ENCODE data around the gene HOXA13.

HOXA13 gene

DNA sequence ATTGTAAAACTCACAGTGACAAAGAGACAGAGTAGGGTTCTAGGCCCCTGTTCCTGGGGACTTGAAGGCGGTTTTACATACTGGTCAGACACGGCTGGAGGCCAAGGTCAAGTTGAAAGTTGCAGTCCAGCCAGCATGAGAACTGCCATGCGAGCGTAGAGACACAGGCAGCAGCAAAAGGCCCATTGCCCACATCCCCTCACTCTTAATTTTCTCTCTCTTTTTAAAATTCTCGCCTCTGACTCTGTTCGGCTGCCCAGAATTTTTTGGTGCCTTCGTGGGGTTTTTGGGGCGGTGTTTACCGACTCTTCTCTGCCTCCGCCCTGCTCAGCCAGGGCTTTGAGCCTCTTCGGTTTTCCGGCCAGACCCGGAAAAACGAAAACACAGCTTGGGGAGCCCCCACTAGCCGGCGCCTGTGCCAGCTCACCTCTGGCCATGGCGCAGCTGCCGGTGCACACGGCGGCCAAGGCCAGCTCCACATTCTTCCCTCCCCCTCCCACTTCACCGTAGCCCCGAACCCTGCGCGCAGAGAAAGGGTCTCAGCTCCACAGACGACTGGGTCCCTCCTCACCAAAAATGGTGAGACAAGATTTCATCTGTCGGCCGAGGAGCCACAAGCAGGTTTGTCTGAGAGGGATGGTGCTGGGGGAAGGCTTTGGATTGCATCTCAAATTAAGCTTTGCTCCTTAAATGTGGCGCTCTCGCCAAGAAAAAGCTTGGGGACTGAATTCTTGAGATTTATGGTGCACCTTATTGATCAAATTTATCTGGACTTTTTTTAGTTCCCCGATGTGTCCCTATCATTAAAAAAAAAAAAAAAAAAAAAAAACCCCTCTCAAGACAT is 2.3 kb upstream of the HOXA13 start:
- Histone ChIP-seq H3K4me3 (ENCODE audit: low read depth, low read length) (peak overlapping the region; percentile 33), H3K27me3 (ENCODE audit: control insufficient read depth, insufficient read depth, low read length) (peaks cover 94% of the 10 kb centered on the region), H3K36me3 (ENCODE audit: control insufficient read depth, insufficient read depth, low read length) (no peaks in the 10 kb centered on the region), H3K9me3 (ENCODE audit: control insufficient read depth, insufficient read depth, low read length) (no peaks in the 10 kb centered on the region), H3K9ac (ENCODE audit: low read depth, low read length) (no peak overlapping the region), H3K4me1 (ENCODE audit: control insufficient read depth, insufficient read depth, low read length) (no peaks in the 10 kb centered on the region)

DNA sequence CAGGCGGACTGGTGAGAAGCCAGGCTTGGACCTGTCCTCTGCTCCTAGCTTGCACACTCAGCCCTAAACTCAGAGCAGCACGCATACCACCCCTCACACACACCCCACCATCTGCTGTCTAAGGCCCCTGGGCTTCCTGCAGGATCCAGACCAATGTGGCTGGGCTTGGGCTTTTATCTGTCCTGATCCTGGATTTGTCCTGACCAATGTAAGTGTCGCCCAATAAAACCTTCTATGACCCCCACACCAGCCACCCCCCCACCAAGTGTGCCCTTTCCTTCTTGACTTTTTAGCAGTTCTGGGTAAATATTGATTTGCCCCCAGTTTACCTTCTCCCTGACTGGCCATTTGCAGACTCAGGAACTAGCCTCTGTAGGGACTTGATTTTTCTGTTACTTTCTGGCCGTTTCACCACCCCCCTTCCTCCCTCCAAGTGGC is 1.7 kb upstream of the HOXA13 start:
- H3K9ac ChIP-seq (ENCODE audit: low read depth, low read length), result no peak overlapping the region
- no peaks in the 10 kb centered on the region for H3K9me3 ChIP-seq (ENCODE audit: control insufficient read depth, insufficient read depth, low read length)
- no peaks in the 10 kb centered on the region for H3K4me1 ChIP-seq (ENCODE audit: control insufficient read depth, insufficient read depth, low read length)
- peaks cover 94% of the 10 kb centered on the region for H3K27me3 ChIP-seq (ENCODE audit: control insufficient read depth, insufficient read depth, low read length)
- no peaks in the 10 kb centered on the region for H3K36me3 ChIP-seq (ENCODE audit: control insufficient read depth, insufficient read depth, low read length)
- peak overlapping the region; percentile 38 for H3K4me3 ChIP-seq (ENCODE audit: low read depth, low read length)

GRCh38 chr7:27200761-27201579 is 1.1 kb upstream of the HOXA13 start:
- Histone ChIP-seq H3K4me1 (ENCODE audit: control insufficient read depth, insufficient read depth, low read length) (no peaks in the 10 kb centered on the region), H3K4me3 (ENCODE audit: low read depth, low read length) (peak overlapping the region; percentile 38), H3K9ac (ENCODE audit: low read depth, low read length) (no peak overlapping the region), H3K9me3 (ENCODE audit: control insufficient read depth, insufficient read depth, low read length) (no peaks in the 10 kb centered on the region), H3K27me3 (ENCODE audit: control insufficient read depth, insufficient read depth, low read length) (peaks cover 94% of the 10 kb centered on the region), H3K36me3 (ENCODE audit: control insufficient read depth, insufficient read depth, low read length) (no peaks in the 10 kb centered on the region)

- Histone ChIP-seq H3K4me1 (ENCODE audit: control insufficient read depth, insufficient read depth, low read length) (no peaks in the 10 kb centered on the region), H3K27me3 (ENCODE audit: control insufficient read depth, insufficient read depth, low read length) (peaks cover 94% of the 10 kb centered on the region), H3K4me3 (ENCODE audit: low read depth, low read length) (peak overlapping the region; percentile 28), H3K9ac (ENCODE audit: low read depth, low read length) (no peak overlapping the region), H3K36me3 (ENCODE audit: control insufficient read depth, insufficient read depth, low read length) (no peaks in the 10 kb centered on the region), H3K9me3 (ENCODE audit: control insufficient read depth, insufficient read depth, low read length) (no peaks in the 10 kb centered on the region)
Measured at GRCh38 chr7:27198871-27199801, 755 bp downstream of the HOXA13 start.

GRCh38 chr7:27198138-27198841 is 1.6 kb downstream of the HOXA13 start:
- no peak overlapping the region for H3K9ac ChIP-seq (ENCODE audit: low read depth, low read length)
- peak overlapping the region; percentile 28 for H3K4me3 ChIP-seq (ENCODE audit: low read depth, low read length)
- H3K4me1 ChIP-seq (ENCODE audit: control insufficient read depth, insufficient read depth, low read length), result no peaks in the 10 kb centered on the region
- no peaks in the 10 kb centered on the region for H3K9me3 ChIP-seq (ENCODE audit: control insufficient read depth, insufficient read depth, low read length)
- peaks cover 94% of the 10 kb centered on the region for H3K27me3 ChIP-seq (ENCODE audit: control insufficient read depth, insufficient read depth, low read length)
- no peaks in the 10 kb centered on the region for H3K36me3 ChIP-seq (ENCODE audit: control insufficient read depth, insufficient read depth, low read length)

- Histone ChIP-seq H3K27me3 (ENCODE audit: control insufficient read depth, insufficient read depth, low read length) (peaks cover 94% of the 10 kb centered on the region), H3K9ac (ENCODE audit: low read depth, low read length) (no peak overlapping the region), H3K4me1 (ENCODE audit: control insufficient read depth, insufficient read depth, low read length) (no peaks in the 10 kb centered on the region), H3K36me3 (ENCODE audit: control insufficient read depth, insufficient read depth, low read length) (no peaks in the 10 kb centered on the region), H3K9me3 (ENCODE audit: control insufficient read depth, insufficient read depth, low read length) (no peaks in the 10 kb centered on the region), H3K4me3 (ENCODE audit: low read depth, low read length) (peak overlapping the region; percentile 10)
Measured at GRCh38 chr7:27197137-27198042, 2.5 kb downstream of the HOXA13 start.

GRCh38 chr7:27196287-27196767 is 3.6 kb downstream of the HOXA13 start:
- no peaks in the 10 kb centered on the region for H3K9me3 ChIP-seq (ENCODE audit: control insufficient read depth, insufficient read depth, low read length)
- peaks cover 94% of the 10 kb centered on the region for H3K27me3 ChIP-seq (ENCODE audit: control insufficient read depth, insufficient read depth, low read length)
- no peak overlapping the region for H3K4me3 ChIP-seq (ENCODE audit: low read depth, low read length)
- H3K4me1 ChIP-seq (ENCODE audit: control insufficient read depth, insufficient read depth, low read length), result no peaks in the 10 kb centered on the region
- H3K36me3 ChIP-seq (ENCODE audit: control insufficient read depth, insufficient read depth, low read length), result no peaks in the 10 kb centered on the region
- no peak overlapping the region for H3K9ac ChIP-seq (ENCODE audit: low read depth, low read length)

- Histone ChIP-seq H3K36me3 (ENCODE audit: control insufficient read depth, insufficient read depth, low read length) (no peaks in the 10 kb centered on the region), H3K9ac (ENCODE audit: low read depth, low read length) (no peak overlapping the region), H3K4me1 (ENCODE audit: control insufficient read depth, insufficient read depth, low read length) (no peaks in the 10 kb centered on the region), H3K9me3 (ENCODE audit: control insufficient read depth, insufficient read depth, low read length) (no peaks in the 10 kb centered on the region), H3K27me3 (ENCODE audit: control insufficient read depth, insufficient read depth, low read length) (peaks cover 96% of the 10 kb centered on the region), H3K4me3 (ENCODE audit: low read depth, low read length) (no peak overlapping the region)
Measured at GRCh38 chr7:27194686-27195379, 5.1 kb downstream of the HOXA13 start.

GRCh38 chr7:27194002-27194352 is 5.9 kb downstream of the HOXA13 start:
- Histone ChIP-seq H3K4me1 (ENCODE audit: control insufficient read depth, insufficient read depth, low read length) (no peaks in the 10 kb centered on the region), H3K9ac (ENCODE audit: low read depth, low read length) (no peak overlapping the region), H3K36me3 (ENCODE audit: control insufficient read depth, insufficient read depth, low read length) (no peaks in the 10 kb centered on the region), H3K4me3 (ENCODE audit: low read depth, low read length) (peak overlapping the region; percentile 15), H3K9me3 (ENCODE audit: control insufficient read depth, insufficient read depth, low read length) (no peaks in the 10 kb centered on the region), H3K27me3 (ENCODE audit: control insufficient read depth, insufficient read depth, low read length) (peaks cover 100% of the 10 kb centered on the region)
